ENCODE measurements around the gene GCNT4.

GCNT4 gene

DNA sequence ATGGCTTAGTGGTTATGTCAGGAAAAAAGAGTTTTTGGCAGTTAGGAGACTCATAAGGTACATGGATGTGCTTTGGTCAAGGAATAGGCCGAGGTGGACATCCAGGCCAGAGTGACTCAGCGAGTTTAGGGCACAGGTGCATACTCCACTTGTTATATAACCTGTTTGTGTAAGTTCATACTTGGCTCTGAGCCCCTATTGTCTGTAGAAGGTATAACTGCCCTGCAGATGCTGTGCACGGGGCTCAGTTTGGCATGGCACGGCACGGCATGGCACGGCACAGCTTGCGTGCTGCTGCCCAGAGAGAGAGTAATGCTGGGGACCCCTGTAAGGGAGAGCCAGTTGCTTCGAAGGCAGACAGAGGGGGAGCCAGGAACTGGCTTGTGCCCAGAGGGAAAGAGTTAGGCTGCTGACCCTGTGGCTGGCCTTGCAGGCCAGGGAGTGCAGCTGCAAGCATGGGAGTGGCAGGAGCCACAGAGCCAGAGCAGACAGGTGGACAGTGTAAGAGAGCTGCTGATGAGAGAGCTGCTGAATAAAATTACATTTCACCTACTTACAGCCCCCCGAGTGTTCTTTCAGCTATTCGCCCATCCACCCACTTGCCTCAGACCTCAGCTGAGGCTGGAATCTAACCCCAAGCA, 32.2 kb downstream of the GCNT4 start:
- TF ChIP-seq EZH2 (IDR thresholded peaks at IDR 0.05; ENCODE audit: borderline replicate concordance, low read length) = no peak
- TF ChIP-seq, protein P1, sequence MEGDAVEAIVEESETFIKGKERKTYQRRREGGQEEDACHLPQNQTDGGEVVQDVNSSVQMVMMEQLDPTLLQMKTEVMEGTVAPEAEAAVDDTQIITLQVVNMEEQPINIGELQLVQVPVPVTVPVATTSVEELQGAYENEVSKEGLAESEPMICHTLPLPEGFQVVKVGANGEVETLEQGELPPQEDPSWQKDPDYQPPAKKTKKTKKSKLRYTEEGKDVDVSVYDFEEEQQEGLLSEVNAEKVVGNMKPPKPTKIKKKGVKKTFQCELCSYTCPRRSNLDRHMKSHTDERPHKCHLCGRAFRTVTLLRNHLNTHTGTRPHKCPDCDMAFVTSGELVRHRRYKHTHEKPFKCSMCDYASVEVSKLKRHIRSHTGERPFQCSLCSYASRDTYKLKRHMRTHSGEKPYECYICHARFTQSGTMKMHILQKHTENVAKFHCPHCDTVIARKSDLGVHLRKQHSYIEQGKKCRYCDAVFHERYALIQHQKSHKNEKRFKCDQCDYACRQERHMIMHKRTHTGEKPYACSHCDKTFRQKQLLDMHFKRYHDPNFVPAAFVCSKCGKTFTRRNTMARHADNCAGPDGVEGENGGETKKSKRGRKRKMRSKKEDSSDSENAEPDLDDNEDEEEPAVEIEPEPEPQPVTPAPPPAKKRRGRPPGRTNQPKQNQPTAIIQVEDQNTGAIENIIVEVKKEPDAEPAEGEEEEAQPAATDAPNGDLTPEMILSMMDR (IDR thresholded peaks at IDR 0.05; ENCODE audit: low read length) = no peak
- Histone ChIP-seq H3K4me3 (ENCODE audit: low read depth, low read length, poor library complexity, severe bottlenecking) (no peak overlapping the region), H3K79me2 (ENCODE audit: insufficient read depth, low read length) (no peaks in the 10 kb centered on the region), H2AFZ (ENCODE audit: low read length) (no peak overlapping the region), H3K4me2 (ENCODE audit: low read length) (no peak overlapping the region), H3K36me3 (ENCODE audit: insufficient read depth, low read length) (no peaks in the 10 kb centered on the region), H3K4me1 (ENCODE audit: insufficient read depth, low read length, severe bottlenecking) (no peaks in the 10 kb centered on the region), H4K20me1 (ENCODE audit: insufficient read depth, low read length) (no peaks in the 10 kb centered on the region), H3F3A (ENCODE audit: insufficient read depth, low read length) (no peaks in the 10 kb centered on the region), H3K9ac (ENCODE audit: low read length) (no peak overlapping the region), H3K9me3 (ENCODE audit: low read length) (no peaks in the 10 kb centered on the region), H3K9me2 (ENCODE audit: low read depth, low read length) (no peaks in the 10 kb centered on the region), H3K27ac (ENCODE audit: low read depth, low read length, poor library complexity, severe bottlenecking) (no peak overlapping the region), H3K27me3 (ENCODE audit: insufficient read depth, low read length) (no peaks in the 10 kb centered on the region)

DNA sequence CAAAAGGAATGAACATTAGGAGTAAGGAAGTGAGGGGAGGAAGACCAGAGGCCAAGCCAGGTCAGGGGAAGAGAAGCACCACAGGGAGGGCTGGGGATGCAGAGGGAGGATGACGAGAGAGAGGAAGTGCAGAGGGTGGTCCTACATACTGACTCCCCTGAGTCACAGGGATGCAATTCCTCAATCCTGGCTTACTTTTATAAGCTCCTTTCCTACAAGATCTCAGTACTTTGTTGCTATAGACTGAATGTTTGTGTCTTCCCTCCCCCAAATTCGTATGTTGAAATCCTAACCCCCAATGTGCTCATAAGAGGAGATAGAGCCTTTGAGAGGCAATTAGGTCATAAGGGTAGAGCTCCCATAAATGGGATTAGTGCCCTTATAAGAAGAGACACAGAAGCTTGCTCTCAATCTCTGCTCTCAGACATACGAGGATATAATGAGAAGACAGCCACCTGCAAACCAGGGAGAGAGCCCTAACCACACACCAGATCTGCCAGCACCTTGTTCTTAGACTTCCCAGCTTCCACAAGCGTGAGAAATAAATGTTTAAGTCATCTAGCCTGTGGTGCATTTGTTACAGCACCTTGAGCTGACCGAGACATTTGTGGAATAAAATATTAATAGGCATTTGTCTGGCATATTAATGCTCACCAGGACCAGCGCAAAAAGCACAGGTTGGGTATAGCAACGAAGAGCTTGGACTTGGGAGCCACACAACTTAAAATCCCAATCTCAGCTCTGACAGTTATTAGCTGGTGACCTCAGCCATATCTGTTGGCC, 33.4 kb downstream of the GCNT4 start:
- Histone ChIP-seq H3K4me1 (ENCODE audit: insufficient read depth, low read length, severe bottlenecking) (no peaks in the 10 kb centered on the region), H3K4me3 (ENCODE audit: low read depth, low read length, poor library complexity, severe bottlenecking) (no peak overlapping the region), H3K27ac (ENCODE audit: low read depth, low read length, poor library complexity, severe bottlenecking) (no peak overlapping the region), H3K36me3 (ENCODE audit: insufficient read depth, low read length) (no peaks in the 10 kb centered on the region), H4K20me1 (ENCODE audit: insufficient read depth, low read length) (no peaks in the 10 kb centered on the region), H3K27me3 (ENCODE audit: insufficient read depth, low read length) (no peaks in the 10 kb centered on the region), H3K9ac (ENCODE audit: low read length) (no peak overlapping the region), H3K9me2 (ENCODE audit: low read depth, low read length) (no peaks in the 10 kb centered on the region), H3K9me3 (ENCODE audit: low read length) (no peaks in the 10 kb centered on the region), H3K79me2 (ENCODE audit: insufficient read depth, low read length) (no peaks in the 10 kb centered on the region), H3K4me2 (ENCODE audit: low read length) (no peak overlapping the region), H3F3A (ENCODE audit: insufficient read depth, low read length) (no peaks in the 10 kb centered on the region), H2AFZ (ENCODE audit: low read length) (no peak overlapping the region)
- TF ChIP-seq, protein P1 (IDR thresholded peaks at IDR 0.05; ENCODE audit: low read length) = no peak
- TF ChIP-seq EZH2 (IDR thresholded peaks at IDR 0.05; ENCODE audit: borderline replicate concordance, low read length) = no peak

GRCh38 chr5:75017971-75018370, 34.4 kb downstream of the GCNT4 start:
- Histone ChIP-seq H3K27ac (ENCODE audit: low read depth, low read length, poor library complexity, severe bottlenecking) (no peak overlapping the region), H4K20me1 (ENCODE audit: insufficient read depth, low read length) (no peaks in the 10 kb centered on the region), H3F3A (ENCODE audit: insufficient read depth, low read length) (no peaks in the 10 kb centered on the region), H3K27me3 (ENCODE audit: insufficient read depth, low read length) (no peaks in the 10 kb centered on the region), H3K79me2 (ENCODE audit: insufficient read depth, low read length) (no peaks in the 10 kb centered on the region), H3K4me3 (ENCODE audit: low read depth, low read length, poor library complexity, severe bottlenecking) (no peak overlapping the region), H3K9me3 (ENCODE audit: low read length) (no peaks in the 10 kb centered on the region), H3K9ac (ENCODE audit: low read length) (no peak overlapping the region), H3K36me3 (ENCODE audit: insufficient read depth, low read length) (no peaks in the 10 kb centered on the region), H3K9me2 (ENCODE audit: low read depth, low read length) (no peaks in the 10 kb centered on the region), H3K4me2 (ENCODE audit: low read length) (no peak overlapping the region), H2AFZ (ENCODE audit: low read length) (no peak overlapping the region), H3K4me1 (ENCODE audit: insufficient read depth, low read length, severe bottlenecking) (no peaks in the 10 kb centered on the region)
- TF ChIP-seq EZH2 (IDR thresholded peaks at IDR 0.05; ENCODE audit: borderline replicate concordance, low read length) = no peak
- TF ChIP-seq, protein P1 (IDR thresholded peaks at IDR 0.05; ENCODE audit: low read length) = no peak

All from OCI-LY1 (cell line).